ENCODE results near the gene KLHL29.
"Not testable (repeated sequence)": the region's sequence is repeated elsewhere in the genome, so short reads cannot be mapped to it uniquely, and the experiment has no call there.

Gene KLHL29

DNA sequence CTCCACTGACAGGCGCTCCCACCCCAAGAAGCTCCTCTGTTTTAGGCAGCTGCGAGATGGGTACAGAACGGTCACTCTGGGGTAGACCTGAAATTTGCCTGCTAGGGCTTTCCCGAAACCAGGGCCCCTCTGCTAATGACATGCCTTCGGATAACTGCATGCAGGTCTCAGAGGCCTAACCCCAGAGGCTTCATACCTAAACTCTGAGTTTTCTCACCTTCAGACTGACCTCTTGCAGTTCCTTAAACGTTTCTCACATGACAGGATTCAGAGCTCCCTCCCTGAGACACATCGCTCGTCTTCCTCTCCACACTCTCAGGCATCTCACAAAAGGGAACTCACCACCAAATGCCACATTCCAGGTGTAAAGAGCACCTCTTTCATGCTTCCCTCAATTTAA is 11.3 kb upstream of the KLHL29 start:
- DNase-seq = no peak

GRCh38 chr2:23375448-23375847 is 9.5 kb upstream of the KLHL29 start:
- no peak for DNase-seq

DNA sequence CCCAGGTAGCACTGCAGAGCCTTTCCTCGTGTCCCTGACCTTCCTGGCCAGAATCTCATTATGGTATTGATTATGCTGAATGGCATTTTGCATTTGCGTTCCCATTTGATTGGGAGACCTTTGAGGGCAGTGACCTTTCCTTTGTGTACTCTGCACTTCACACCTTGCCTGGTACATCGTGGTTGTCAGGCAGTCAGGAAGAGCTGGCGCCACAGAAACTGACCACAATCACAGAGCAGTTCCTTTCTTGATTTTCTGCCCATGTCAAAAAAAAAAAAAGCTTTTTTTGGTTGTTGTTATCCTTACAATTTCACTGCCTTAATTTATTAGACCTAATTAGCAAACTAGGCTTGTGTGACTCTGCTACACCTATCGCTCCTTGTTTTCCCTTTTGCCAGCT is 8.9 kb upstream of the KLHL29 start:
- no peak for DNase-seq

GRCh38 chr2:23376972-23377371 is 8.0 kb upstream of the KLHL29 start:
- DNase-seq = no peak

DNA sequence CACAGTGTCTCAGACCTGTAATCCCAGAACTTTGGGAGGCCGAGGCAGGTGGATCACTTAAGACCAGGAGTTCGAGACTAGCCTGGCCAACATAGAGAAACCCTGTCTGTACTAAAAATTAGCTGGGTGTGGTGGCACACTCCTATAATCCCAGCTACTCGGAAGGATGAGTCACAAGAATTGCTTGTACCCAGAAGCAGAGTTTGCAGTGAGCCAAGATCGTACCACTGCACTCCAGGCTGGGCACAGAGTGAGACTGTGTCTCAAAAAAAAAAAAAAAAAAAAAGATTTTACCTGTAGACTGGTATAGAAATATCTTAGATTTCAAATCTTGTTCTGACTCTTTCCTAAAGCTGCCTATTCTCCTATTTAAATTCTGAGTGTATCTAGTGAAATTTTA is 7.2 kb upstream of the KLHL29 start:
- no peak for DNase-seq

GRCh38 chr2:23378496-23378895 is 6.5 kb upstream of the KLHL29 start:
- no peak for DNase-seq

- no peak for DNase-seq
These were observed 5.7 kb upstream of the KLHL29 start for GRCh38 chr2:23379220-23379695.

DNA sequence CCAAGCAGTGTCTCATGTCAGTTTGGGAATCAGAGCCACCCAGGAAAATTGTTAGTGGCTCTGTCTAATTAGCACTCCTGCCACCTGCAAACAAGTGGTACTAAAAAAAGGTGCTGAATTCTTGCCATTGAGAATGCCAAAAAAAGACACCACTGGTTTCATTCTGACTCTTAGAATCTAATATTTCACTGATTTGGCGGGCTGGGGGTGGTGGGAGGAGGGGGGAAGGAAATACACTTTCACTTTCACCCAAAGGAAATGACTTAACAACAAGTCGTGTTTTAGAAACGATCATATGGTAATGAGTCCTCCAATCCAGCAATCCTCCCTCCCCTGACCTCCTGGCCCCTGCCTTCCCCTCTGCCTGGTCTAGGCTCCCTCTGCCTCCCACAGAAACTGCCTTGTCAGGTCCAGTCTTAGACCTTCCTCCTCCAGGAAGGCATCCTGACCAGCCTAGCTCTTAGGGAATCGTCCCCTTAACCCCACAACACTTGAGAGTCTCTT is 4.4 kb upstream of the KLHL29 start:
- DNase-seq = peak; percentile 31

GRCh38 chr2:23381084-23381483 is 3.9 kb upstream of the KLHL29 start:
- DNase-seq = no peak

GRCh38 chr2:23381485-23381884 is 3.5 kb upstream of the KLHL29 start:
- no peak for DNase-seq

GRCh38 chr2:23383100-23383499 is 1.9 kb upstream of the KLHL29 start:
- no peak for DNase-seq

- DNase-seq = peak; percentile 21
These were observed 370 bp downstream of the KLHL29 start for GRCh38 chr2:23385351-23385747.

GRCh38 chr2:23385748-23386338 is 864 bp downstream of the KLHL29 start:
- peak; percentile 11 for DNase-seq

- peak; percentile 32 for DNase-seq
These were observed 1.6 kb downstream of the KLHL29 start for GRCh38 chr2:23386339-23387220.

DNA sequence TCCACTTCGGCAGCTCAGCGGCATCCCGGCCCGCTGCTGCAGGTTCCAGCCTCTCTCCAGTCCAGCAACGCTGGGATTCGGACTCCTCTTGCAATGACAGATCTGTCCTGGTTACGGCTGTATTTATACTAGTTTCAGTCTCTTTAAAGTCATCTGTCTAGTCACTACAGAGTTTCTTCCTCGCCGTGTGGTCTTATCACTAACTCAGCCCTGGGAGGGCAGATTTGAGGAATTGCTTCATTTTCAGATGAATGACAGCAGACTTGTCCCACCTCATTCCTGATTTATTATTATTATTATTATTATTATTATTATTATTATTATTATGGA is 2.2 kb downstream of the KLHL29 start:
- DNase-seq = no peak

DNA sequence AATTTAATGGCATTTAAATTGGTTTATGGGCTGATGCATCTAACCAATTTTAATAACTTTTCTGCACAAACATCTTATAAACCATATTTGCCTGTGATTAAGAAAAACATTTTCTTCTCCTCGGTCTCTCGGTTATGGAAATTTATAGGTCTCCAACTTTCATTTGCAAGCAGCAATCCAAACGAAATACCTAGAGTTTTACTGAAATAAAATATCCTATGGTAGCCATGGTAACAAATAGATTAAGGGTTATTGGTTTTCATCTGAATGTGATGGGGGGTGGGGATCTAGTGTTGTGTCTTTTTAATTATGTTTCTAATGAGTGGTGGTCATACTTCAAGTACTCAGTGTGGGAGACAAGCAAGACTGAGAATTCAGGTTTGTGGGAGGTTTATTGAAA is 2.9 kb downstream of the KLHL29 start:
- DNase-seq = no peak

DNA sequence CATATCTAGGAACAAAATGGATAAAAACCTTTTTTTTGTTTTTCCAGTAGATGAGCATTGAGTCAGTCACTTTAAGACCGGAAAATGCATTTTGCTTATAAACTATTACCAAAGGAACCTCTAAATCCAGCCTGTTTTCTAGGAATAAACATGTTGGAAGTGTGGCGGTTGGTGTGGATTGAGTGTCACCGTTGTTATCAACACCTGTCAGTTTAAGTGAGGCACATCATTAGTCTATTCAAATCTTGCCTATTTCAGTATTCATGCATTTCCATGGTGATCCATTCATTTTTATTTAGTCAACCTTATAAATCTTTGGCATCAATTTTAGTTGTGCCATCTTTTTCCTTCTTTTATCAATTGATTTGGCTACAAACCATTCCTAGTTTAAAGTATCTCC is 3.3 kb downstream of the KLHL29 start:
- DNase-seq = no peak

DNA sequence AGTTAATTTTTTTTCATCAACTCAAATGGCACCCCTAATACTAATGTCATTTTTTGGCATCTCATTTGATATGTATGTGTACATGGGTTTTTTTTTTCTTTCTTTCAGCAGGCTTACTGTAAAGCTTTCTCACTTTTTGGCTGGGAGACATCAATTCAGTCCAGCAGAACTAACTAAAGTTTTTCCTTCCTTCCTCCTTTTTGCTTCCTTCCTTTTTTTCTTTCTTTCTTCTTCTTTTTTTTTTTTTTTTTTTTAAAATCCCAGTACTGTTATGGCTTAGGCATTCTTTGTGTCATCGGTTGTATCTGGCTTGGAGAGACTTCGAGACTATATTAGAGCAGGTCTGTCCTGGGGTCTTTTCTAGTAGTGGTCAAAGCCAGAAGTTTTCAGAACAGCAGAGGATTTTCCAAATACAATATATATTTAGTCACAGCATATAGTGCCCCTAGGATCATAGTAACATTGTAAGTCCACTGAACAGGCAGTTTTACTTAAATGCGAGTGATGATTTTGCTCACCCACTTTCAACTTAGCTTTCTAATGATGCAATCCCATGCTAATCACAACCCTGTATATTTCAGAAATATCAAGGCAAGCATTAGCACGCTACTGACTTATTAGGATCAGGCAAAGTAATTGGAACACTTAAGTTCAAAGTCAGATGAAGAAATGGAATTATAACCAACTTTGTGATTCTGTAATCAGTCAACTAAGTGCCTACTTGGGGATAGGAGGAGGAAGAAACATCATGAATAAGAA is 4.0 kb downstream of the KLHL29 start:
- DNase-seq = no peak

DNA sequence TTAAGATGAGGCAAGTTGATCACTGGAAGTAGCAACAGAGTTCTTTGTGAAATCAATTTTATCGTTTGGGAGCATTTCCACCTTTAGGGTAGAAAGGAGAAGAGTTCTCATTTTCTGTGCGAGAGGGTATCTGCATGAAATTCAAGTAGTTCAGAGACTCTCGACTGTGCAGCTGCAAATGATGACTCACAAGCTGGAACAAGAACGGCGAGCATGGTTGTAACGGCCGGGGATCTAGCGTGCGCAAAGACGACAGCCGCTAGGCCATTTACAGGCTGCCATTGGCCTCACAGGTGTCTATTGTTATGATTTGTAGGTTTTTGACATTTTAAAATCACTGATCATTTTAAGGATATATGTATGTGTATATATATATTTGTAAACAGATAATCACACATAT is 5.2 kb downstream of the KLHL29 start:
- DNase-seq = no peak

- DNase-seq = not testable (repeated sequence)
These were observed 6.3 kb downstream of the KLHL29 start for GRCh38 chr2:23391237-23391736.

GRCh38 chr2:23393722-23394121 is 8.7 kb downstream of the KLHL29 start:
- no peak for DNase-seq

DNA sequence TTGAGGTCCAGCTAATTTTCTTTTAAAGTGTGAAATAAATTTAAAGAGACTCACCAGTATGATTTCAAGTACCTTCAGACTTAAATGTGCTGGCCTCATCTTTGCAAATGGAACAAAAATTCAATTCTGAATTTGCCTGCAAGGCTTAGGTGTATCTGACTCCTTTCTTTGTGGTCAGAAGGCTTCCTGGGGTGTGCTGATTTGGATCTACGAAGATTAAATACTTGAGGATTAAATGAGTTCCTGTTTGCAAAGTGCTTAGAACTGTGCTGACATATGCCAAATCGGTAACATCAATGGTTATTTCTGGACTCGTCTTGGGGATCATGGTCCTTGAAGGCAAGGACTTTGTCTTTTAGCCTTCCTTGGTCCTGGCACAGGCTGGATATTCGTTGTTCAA is 9.7 kb downstream of the KLHL29 start:
- no peak for DNase-seq

GRCh38 chr2:23397478-23397877 is 12.5 kb downstream of the KLHL29 start:
- DNase-seq = no peak

Data from stimulated activated CD4-positive, alpha-beta T cell treated with anti-CD3 and anti-CD28 coated beads, Interleukin-12 subunit alpha, Interleukin-12 subunit beta, amount 100 ng/mL, for 4 hours (primary cell).